Left hindlimb (tissue), 1 donor: Measurements from ENCODE around the gene MUSTN1.

ENCODE experiments used
- DNase-seq: peaks from one replicate; pipeline ENCODE4 v3.0.0-alpha.2; 2018

The MUSTN1 gene

DNA sequence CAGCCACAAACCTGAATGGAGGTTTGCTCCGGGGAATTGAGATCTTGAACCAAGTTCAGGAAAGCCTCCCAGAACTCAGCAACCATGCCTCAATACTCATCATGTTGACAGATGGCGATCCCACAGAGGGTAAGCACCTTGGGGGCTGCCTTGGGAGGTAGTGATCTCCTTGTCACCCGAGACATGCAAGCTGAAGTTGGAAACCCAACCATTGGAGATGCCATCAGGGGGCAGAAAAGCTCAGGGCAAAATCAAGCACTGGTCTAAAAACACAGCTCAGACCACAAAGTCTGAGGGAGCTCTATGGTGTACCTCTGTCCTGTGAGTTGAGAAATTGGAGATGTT, 51.6 kb downstream of the MUSTN1 start:
- DNase-seq = no peak
